Thoracic aorta (tissue), 2 donors: ENCODE results near the gene SLC36A1. TPM values are rescaled to one million over a fixed set of nuclear protein-coding genes. Genes with fewer than 3 reads are reported as not detected.

Experiments
- ATAC-seq: fragments of 150-250 bp; one replicate; pipeline ENCODE4 v1.8.0; 2017; ENCODE audit warnings: low read depth; ENCODE audit not compliant: insufficient number of reproducible peaks, low FRiP score
- DNase-seq: peaks from one replicate; pipeline ENCODE4 v3.0.0-alpha.2; 2020; ENCODE audit warnings: low spot score
- H3K27ac ChIP-seq, 2 donors: fragments of 200-600 bp; sonication (generic); 1 replicate in 1 of 2; 2 replicates in 1 of 2; pipeline ENCODE4 v1.5.1; 2016; ENCODE audit warnings: mild to moderate bottlenecking in 2 of 2, moderate library complexity in 2 of 2
- H3K27me3 ChIP-seq: fragments of 200-600 bp; sonication (generic); replicated peaks from 2 replicates; pipeline ENCODE4 v1.6.0; 2016; ENCODE audit warnings: mild to moderate bottlenecking; ENCODE audit not compliant: insufficient read depth
- H3K36me3 ChIP-seq: fragments of 200-600 bp; sonication (generic); one replicate; pipeline ENCODE4 v1.5.1; 2016
- H3K4me1 ChIP-seq, 2 donors: fragments of 200-600 bp; sonication (generic); 1 replicate in 1 of 2; 2 replicates in 1 of 2; pipeline versions ENCODE4 v1.5.1 to v1.6.0; 2016; ENCODE audit warnings: low read depth in 2 of 2, mild to moderate bottlenecking in 1 of 2; ENCODE audit not compliant: control insufficient read depth in 1 of 2
- H3K4me3 ChIP-seq: fragments of 200-600 bp; sonication (generic); 2 replicates; pipeline ENCODE4 v1.5.1; 2016; ENCODE audit warnings: mild to moderate bottlenecking
- H3K9me3 ChIP-seq: fragments of 200-600 bp; sonication (generic); 2 replicates; pipeline ENCODE4 v1.5.1; 2016
- CTCF ChIP-seq: fragments of 200-600 bp; sonication (generic); IDR thresholded peaks from one replicate; pipeline ENCODE4 v1.5.1; 2019; ENCODE audit warnings: antibody characterized with exemption
- total RNA-seq, 2 donors: library from RNA; depleted of rRNA; stranded (reverse); fragments of >200 nt; gene quantifications; one replicate each; pipeline versions ENCODE4 v1.1.0 to v1.2.3, GENCODE V29; 2016

Gene SLC36A1
- total RNA-seq, result 10 to 100 TPM; 16.0 to 26.5 TPM

DNA sequence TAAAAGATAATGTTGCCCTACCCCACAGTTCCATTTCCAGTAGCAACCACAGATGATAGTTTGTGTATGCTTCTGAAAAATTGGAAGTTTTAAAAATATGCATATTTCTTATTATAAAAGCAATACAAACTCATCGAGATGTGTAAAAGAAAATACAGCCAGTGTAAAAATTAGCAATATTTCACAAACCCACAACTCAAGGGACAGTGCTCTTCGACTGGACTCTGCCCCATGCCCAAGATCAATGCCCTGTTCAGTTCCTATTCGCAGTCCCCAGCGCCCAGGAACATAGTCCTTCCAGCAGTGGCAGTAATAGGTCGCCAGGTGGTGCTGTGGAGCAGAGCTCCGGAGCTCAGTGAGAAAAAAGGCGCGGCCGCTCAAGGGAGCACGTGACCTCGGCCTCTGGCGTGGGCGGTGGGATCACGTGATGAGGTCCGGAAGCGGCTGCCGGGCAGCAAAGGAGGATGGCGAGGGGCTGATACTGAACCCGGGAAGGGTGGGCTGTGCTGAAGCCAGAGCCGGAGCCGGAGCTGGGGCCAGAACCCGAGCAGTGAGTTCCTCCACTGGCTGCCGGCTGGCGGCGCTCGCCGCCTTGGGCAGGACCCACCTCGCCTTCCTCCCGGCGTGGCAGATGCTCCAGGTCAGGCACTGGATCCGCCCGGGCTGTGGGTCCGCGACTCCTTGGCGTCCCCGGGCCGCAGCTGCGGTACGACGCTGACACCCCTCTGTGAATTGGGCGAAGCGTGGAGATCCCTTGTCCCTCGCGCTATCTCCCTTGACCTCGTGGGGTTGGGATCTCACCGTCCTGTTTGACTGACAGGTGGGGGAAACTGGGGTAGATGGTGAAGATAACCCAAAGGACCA lies at the start of gene SLC36A1:
SLC36A1 (plus strand) TSS at position 430 of the 864 bp plus-strand sequence. CDS start 11,190 bp downstream, outside the sequence.
- no peaks in the 10 kb centered on the region for H3K9me3 ChIP-seq
- H3K36me3 ChIP-seq, result no peaks in the 10 kb centered on the region
- H3K4me1 ChIP-seq, result peaks cover 3 to 14% of the 10 kb centered on the region in 2 donors
- H3K4me3 ChIP-seq, result peak within 1 kb of the TSS; percentile 89
- DNase-seq (peak; percentile 82), ATAC-seq (peak; percentile 83)
- TF ChIP-seq CTCF, result peak; percentile 96
- H3K27ac ChIP-seq, result peak within 1 kb of the TSS; percentile 29 to 37
- H3K27me3 ChIP-seq, result no peaks in the 10 kb centered on the region

GRCh38 chr5:151405334-151406160 lies 41.9 kb upstream of the SLC36A1 start:
- no peaks in the 10 kb centered on the region for H3K36me3 ChIP-seq
- DNase-seq, result no peak

DNA sequence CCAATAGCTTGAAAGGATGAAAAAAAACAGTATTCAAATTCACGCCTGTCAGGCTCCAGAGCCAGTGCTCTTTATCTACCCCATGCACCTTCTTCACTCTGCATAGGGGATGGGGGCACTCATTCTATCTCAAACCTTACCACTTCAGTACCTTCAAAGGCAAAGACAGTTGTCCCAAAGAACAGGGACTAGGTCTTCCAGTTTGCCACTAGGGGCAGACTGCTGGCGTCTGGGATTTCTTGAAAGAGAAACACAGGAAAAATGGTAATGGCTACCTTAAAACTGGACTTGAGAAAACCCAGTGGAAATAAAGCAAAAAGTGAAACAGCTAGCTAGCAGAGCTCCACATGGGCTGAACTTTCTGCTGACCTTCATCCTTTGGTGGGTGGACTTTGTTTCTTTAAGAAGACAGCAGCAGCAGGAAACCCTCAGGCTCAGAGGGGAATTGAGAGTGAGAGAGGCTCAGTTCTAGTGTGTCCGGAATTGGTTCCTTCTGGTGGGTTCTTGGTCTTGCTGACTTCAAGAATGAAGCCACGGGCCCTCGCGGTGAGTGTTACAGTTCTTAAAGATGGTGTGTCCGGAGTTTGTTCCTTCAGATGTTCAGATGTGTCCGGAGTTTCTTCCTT lies 41.0 kb upstream of the SLC36A1 start:
- Histone ChIP-seq H3K27ac (no peak overlapping the region), H3K36me3 (no peaks in the 10 kb centered on the region), H3K4me3 (no peak overlapping the region), H3K4me1 (no peaks in the 10 kb centered on the region), H3K9me3 (no peaks in the 10 kb centered on the region), H3K27me3 (no peaks in the 10 kb centered on the region)
- TF ChIP-seq CTCF, result no peak
- ATAC-seq, result no peak
- no peak for DNase-seq

More at GRCh38 chr5:151405334-151406160, 41.9 kb upstream of the SLC36A1 start:
- Histone ChIP-seq H3K4me1 (no peaks in the 10 kb centered on the region), H3K4me3 (no peak overlapping the region), H3K27me3 (no peaks in the 10 kb centered on the region), H3K27ac (no peak overlapping the region), H3K9me3 (no peaks in the 10 kb centered on the region)
- no peak for ATAC-seq
- TF ChIP-seq CTCF, result no peak

- H3K4me3 ChIP-seq, result no peak overlapping the region
- ATAC-seq (no peak), DNase-seq (no peak)
- no peaks in the 10 kb centered on the region for H3K4me1 ChIP-seq
- H3K9me3 ChIP-seq, result no peaks in the 10 kb centered on the region
- TF ChIP-seq CTCF, result no peak
- no peaks in the 10 kb centered on the region for H3K27me3 ChIP-seq
- H3K27ac ChIP-seq, result no peak overlapping the region
- H3K36me3 ChIP-seq, result no peaks in the 10 kb centered on the region
Measured at GRCh38 chr5:151408591-151409230, 38.7 kb upstream of the SLC36A1 start.
